Measurements from ENCODE around the gene TAS1R3. TPM values are rescaled to one million over a fixed set of nuclear protein-coding genes. Genes with fewer than 3 reads are reported as not detected.

Gene TAS1R3
- total RNA-seq, 1 experiment from 2014 or later: 0.28 TPM

DNA sequence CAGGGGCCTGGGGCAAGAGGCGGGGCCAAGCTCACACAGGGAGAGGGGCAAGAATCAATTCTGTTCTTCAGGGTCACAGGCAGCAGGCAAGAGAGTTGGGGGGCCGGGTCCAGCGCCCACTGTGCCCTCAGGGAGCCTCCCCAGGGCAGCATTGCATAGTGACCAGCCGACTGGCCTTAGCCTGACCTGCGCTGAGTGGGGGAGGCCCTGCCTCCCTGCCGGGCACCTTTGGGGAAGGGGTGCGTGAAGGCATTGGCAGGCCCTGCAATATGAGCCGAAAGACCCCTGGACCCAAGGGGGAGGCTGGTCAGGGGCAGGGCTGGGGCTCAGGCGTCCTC lies 38.7 kb upstream of the TAS1R3 start:
- H3K79me2 ChIP-seq (ENCODE audit: insufficient read depth, low read length): no peaks in the 10 kb centered on the region
- H2BK5ac ChIP-seq (ENCODE audit: insufficient read length, low read length): no peak overlapping the region

More for the DNA sequence above, 38.7 kb upstream of the TAS1R3 start:
- no peak overlapping the region for H2BK12ac ChIP-seq (ENCODE audit: insufficient read length, low read depth, low read length)
- Mint-ChIP-seq H3K4me1 (peaks cover 0 to 9% of the 10 kb centered on the region in 2 experiments; a peak in 2 of 4 replicates), H3K36me3 (ENCODE audit: insufficient read depth in 1 of 3, low read depth in 3 of 3) (no peaks in the 10 kb centered on the region), H3K27me3 (ENCODE audit: low read depth) (peaks cover 2% of the 10 kb centered on the region), H3K4me3 (no peak overlapping the region), H3K9me3 (peaks cover 2 to 10% of the 10 kb centered on the region in 2 experiments; a peak in 2 of 5 replicates), H3K27ac (peak overlapping the region in 1 of 3 experiments; percentile 74; a peak in 1 of 7 replicates)
- H3K23me2 ChIP-seq (ENCODE audit: insufficient read length, low read depth, low read length, poor library complexity, severe bottlenecking): peaks cover 4% of the 10 kb centered on the region
- no peak overlapping the region for H4K91ac ChIP-seq (ENCODE audit: insufficient read length, low read depth, low read length)
- H2BK120ac ChIP-seq (ENCODE audit: low read depth, low read length, poor library complexity, severe bottlenecking): no peak overlapping the region
- H3T11ph ChIP-seq (ENCODE audit: low read length): no peak overlapping the region
- no peaks in the 10 kb centered on the region for H4K20me1 ChIP-seq (ENCODE audit: control insufficient read depth, insufficient read depth, insufficient read length)
- TF ChIP-seq, protein P1, sequence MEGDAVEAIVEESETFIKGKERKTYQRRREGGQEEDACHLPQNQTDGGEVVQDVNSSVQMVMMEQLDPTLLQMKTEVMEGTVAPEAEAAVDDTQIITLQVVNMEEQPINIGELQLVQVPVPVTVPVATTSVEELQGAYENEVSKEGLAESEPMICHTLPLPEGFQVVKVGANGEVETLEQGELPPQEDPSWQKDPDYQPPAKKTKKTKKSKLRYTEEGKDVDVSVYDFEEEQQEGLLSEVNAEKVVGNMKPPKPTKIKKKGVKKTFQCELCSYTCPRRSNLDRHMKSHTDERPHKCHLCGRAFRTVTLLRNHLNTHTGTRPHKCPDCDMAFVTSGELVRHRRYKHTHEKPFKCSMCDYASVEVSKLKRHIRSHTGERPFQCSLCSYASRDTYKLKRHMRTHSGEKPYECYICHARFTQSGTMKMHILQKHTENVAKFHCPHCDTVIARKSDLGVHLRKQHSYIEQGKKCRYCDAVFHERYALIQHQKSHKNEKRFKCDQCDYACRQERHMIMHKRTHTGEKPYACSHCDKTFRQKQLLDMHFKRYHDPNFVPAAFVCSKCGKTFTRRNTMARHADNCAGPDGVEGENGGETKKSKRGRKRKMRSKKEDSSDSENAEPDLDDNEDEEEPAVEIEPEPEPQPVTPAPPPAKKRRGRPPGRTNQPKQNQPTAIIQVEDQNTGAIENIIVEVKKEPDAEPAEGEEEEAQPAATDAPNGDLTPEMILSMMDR (conservative IDR thresholded peaks at IDR 0.05): no peak
- H3K14ac ChIP-seq (ENCODE audit: insufficient read depth, low read length): no peak overlapping the region
- no peak overlapping the region for H3K23ac ChIP-seq (ENCODE audit: insufficient read length, low read depth, low read length)
- no peak overlapping the region for H3K27ac ChIP-seq (ENCODE audit: insufficient read length, low read depth, low read length)
- H2AK5ac ChIP-seq (ENCODE audit: insufficient read length, low read length): no peak overlapping the region
- H2BK15ac ChIP-seq (ENCODE audit: low read depth, low read length): no peak overlapping the region
- H3K18ac ChIP-seq (ENCODE audit: insufficient read length, low read depth, low read length): no peak overlapping the region
- no peaks in the 10 kb centered on the region for H3K9me3 ChIP-seq (ENCODE audit: control insufficient read depth, low read depth, low read length)
- H3K56ac ChIP-seq (ENCODE audit: insufficient read length, low read depth, low read length): no peak overlapping the region
- H2BK20ac ChIP-seq (ENCODE audit: low read depth, low read length, poor library complexity, severe bottlenecking): no peak overlapping the region
- H4K8ac ChIP-seq (replicated peaks; ENCODE audit: insufficient read length, low read depth, low read length): no peak overlapping the region
- H2AFZ ChIP-seq (ENCODE audit: low read length): no peak overlapping the region
- H3K27me3 ChIP-seq (ENCODE audit: insufficient read depth, low read length): no peaks in the 10 kb centered on the region
- no CpG with 5 or more reads among the region's 9 CpGs for WGBS (ENCODE audit: extremely low coverage, insufficient read length, low lambda C conversion rate)
- H3K79me1 ChIP-seq (ENCODE audit: insufficient read depth, low read depth, low read length, poor library complexity, severe bottlenecking): no peaks in the 10 kb centered on the region
- H3K4ac ChIP-seq (ENCODE audit: low read depth, low read length): no peak overlapping the region
- no peaks in the 10 kb centered on the region for H3K4me1 ChIP-seq (ENCODE audit: insufficient read depth, low read length)
- DNase-seq: no peak
- H3K9ac ChIP-seq (ENCODE audit: extremely low read depth, insufficient read length, low read length): no peak overlapping the region
- no peak overlapping the region for H4K5ac ChIP-seq (ENCODE audit: insufficient read length, low read depth, low read length)
- no peak overlapping the region for H3K4me2 ChIP-seq (ENCODE audit: insufficient read depth, insufficient read length, low read length)
